ENCODE measurements around the gene UBTF. TPM values are rescaled to one million over a fixed set of nuclear protein-coding genes. Genes with fewer than 3 reads are reported as not detected.

UBTF gene
- polyA plus RNA-seq, 3 donors: 6.0 to 13.1 (median 12.5) TPM

- H3K27ac ChIP-seq (ENCODE audit: low read depth in 1 of 2, low read length in 2 of 2): no peak overlapping the region
- no peak overlapping the region for H3K4me2 ChIP-seq (replicated peaks; ENCODE audit: extremely low read depth, low read length, poor library complexity, severe bottlenecking)
- DNase-seq: no peak
- no peak for TF ChIP-seq CTCF (IDR thresholded peaks at IDR 0.05)
- H3K79me2 ChIP-seq (ENCODE audit: insufficient read depth, low read length): no peaks in the 10 kb centered on the region
- H3K36me3 ChIP-seq (replicated peaks in 1 of 2; ENCODE audit: control insufficient read depth in 1 of 2, insufficient read depth in 2 of 2, low read length in 2 of 2): no peaks in the 10 kb centered on the region
- no peak overlapping the region for H2AFZ ChIP-seq (ENCODE audit: insufficient read depth, low read depth, low read length, poor library complexity, severe bottlenecking)
- Mint-ChIP-seq H3K4me3 (no peak overlapping the region), H3K4me1 (peaks cover 26% of the 10 kb centered on the region), H3K9me3 (peaks cover 0 to 4% (median 2%) of the 10 kb centered on the region in 7 donors), H3K36me3 (no peaks in the 10 kb centered on the region), H3K27me3 (ENCODE audit: low read depth in 3 of 3) (peaks cover 4 to 6% (median 5%) of the 10 kb centered on the region in 3 donors), H3K27ac (no peak overlapping the region)
- H3K4me3 ChIP-seq (replicated peaks in 1 of 3; ENCODE audit: low read depth in 2 of 3, low read length in 3 of 3): no peak overlapping the region
- H4K20me1 ChIP-seq (ENCODE audit: insufficient read depth, low read length): no peaks in the 10 kb centered on the region
- WGBS (ENCODE audit: insufficient coverage): 100% methylated on average over 3 of the region's 9 CpGs
- H3K9ac ChIP-seq (ENCODE audit: insufficient read depth, low read length, poor library complexity, severe bottlenecking): no peak overlapping the region
- H3K9me3 ChIP-seq (replicated peaks in 1 of 2; ENCODE audit: control insufficient read depth in 1 of 2, insufficient read depth in 1 of 2, low read length in 2 of 2): no peaks in the 10 kb centered on the region
- H3K4me1 ChIP-seq (ENCODE audit: control insufficient read depth in 1 of 2, insufficient read depth in 2 of 2, low read length in 2 of 2): peaks cover 13 to 18% of the 10 kb centered on the region in 2 donors
- no peaks in the 10 kb centered on the region for H3K27me3 ChIP-seq (ENCODE audit: control insufficient read depth in 2 of 2, insufficient read depth in 2 of 2, low read length in 2 of 2)
- intact Hi-C loops (cut with micrococcal nuclease): no loop called here
Observed at GRCh38 chr17:44249501-44250246, 30.2 kb upstream of the UBTF start.

GRCh38 chr17:44247876-44248736 lies 28.6 kb upstream of the UBTF start:
- H3K4me3 ChIP-seq (replicated peaks in 1 of 3; ENCODE audit: low read depth in 2 of 3, low read length in 3 of 3): no peak overlapping the region
- H3K9me3 ChIP-seq (replicated peaks in 1 of 2; ENCODE audit: control insufficient read depth in 1 of 2, insufficient read depth in 1 of 2, low read length in 2 of 2): no peaks in the 10 kb centered on the region
- H4K20me1 ChIP-seq (ENCODE audit: insufficient read depth, low read length): no peaks in the 10 kb centered on the region
- no peak overlapping the region for H3K9ac ChIP-seq (ENCODE audit: insufficient read depth, low read length, poor library complexity, severe bottlenecking)
- intact Hi-C loops (cut with micrococcal nuclease): no loop called here
- H3K27ac ChIP-seq (ENCODE audit: low read depth in 1 of 2, low read length in 2 of 2): no peak overlapping the region
- Mint-ChIP-seq H3K27me3 (ENCODE audit: low read depth in 3 of 3) (peaks cover 3 to 9% (median 4%) of the 10 kb centered on the region in 3 donors), H3K4me3 (no peak overlapping the region), H3K4me1 (peaks cover 27% of the 10 kb centered on the region), H3K9me3 (peaks cover 0 to 4% (median 2%) of the 10 kb centered on the region in 7 donors), H3K36me3 (no peaks in the 10 kb centered on the region), H3K27ac (peak overlapping the region in 1 of 7 donors; percentile 76)
- no peak overlapping the region for H2AFZ ChIP-seq (ENCODE audit: insufficient read depth, low read depth, low read length, poor library complexity, severe bottlenecking)
- no peaks in the 10 kb centered on the region for H3K79me2 ChIP-seq (ENCODE audit: insufficient read depth, low read length)
- no peak for TF ChIP-seq CTCF (IDR thresholded peaks at IDR 0.05)
- no peak overlapping the region for H3K4me2 ChIP-seq (replicated peaks; ENCODE audit: extremely low read depth, low read length, poor library complexity, severe bottlenecking)
- no peaks in the 10 kb centered on the region for H3K36me3 ChIP-seq (replicated peaks in 1 of 2; ENCODE audit: control insufficient read depth in 1 of 2, insufficient read depth in 2 of 2, low read length in 2 of 2)
- no peak for DNase-seq
- no peaks in the 10 kb centered on the region for H3K27me3 ChIP-seq (ENCODE audit: control insufficient read depth in 2 of 2, insufficient read depth in 2 of 2, low read length in 2 of 2)
- WGBS (ENCODE audit: insufficient coverage): 92% methylated on average over 6 of the region's 10 CpGs
- H3K4me1 ChIP-seq (ENCODE audit: control insufficient read depth in 1 of 2, insufficient read depth in 2 of 2, low read length in 2 of 2): peaks cover 13 to 18% of the 10 kb centered on the region in 2 donors
